ENCODE results near the gene PTPN2. TPM values are rescaled to one million over a fixed set of nuclear protein-coding genes. Genes with fewer than 3 reads are reported as not detected.

PTPN2 gene
- 10 to 100 TPM; 61.7 to 77.6 (median 65.2) TPM for total RNA-seq

GRCh38 chr18:12883684-12884405 lies at the start of gene PTPN2:
Gene PTPN2, minus strand, starts transcription at chr18:12884237. Its CDS starts 96 bp downstream, at chr18:12884141.
- DNase-seq (peak; percentile 88), ATAC-seq (peak; percentile 88 to 90)
- Mint-ChIP-seq H3K4me3 (peak within 1 kb of the TSS; percentile 97), H3K4me1 (ENCODE audit: low read depth) (peaks cover 59% of the 10 kb centered on the region), H3K36me3 (ENCODE audit: insufficient read depth) (peaks cover 5% of the 10 kb centered on the region), H3K9me3 (no peaks in the 10 kb centered on the region), H3K27me3 (ENCODE audit: low read depth) (no peaks in the 10 kb centered on the region)

- no peak overlapping the region for H3K4me3 Mint-ChIP-seq
- peaks cover 3% of the 10 kb centered on the region for H3K27me3 Mint-ChIP-seq (ENCODE audit: low read depth)
- H3K36me3 Mint-ChIP-seq (ENCODE audit: insufficient read depth) = no peaks in the 10 kb centered on the region
- ATAC-seq (no peak), DNase-seq (no peak)
- H3K4me1 Mint-ChIP-seq (ENCODE audit: low read depth) = peaks cover 4% of the 10 kb centered on the region
- no peaks in the 10 kb centered on the region for H3K9me3 Mint-ChIP-seq
Observed at GRCh38 chr18:12933327-12933726, 49.3 kb upstream of the PTPN2 start.

- Mint-ChIP-seq H3K4me1 (ENCODE audit: low read depth) (peaks cover 4% of the 10 kb centered on the region), H3K27me3 (ENCODE audit: low read depth) (peaks cover 3% of the 10 kb centered on the region), H3K9me3 (no peaks in the 10 kb centered on the region), H3K4me3 (no peak overlapping the region), H3K36me3 (ENCODE audit: insufficient read depth) (no peaks in the 10 kb centered on the region)
- no peak for ATAC-seq
- no peak for DNase-seq
Observed at GRCh38 chr18:12930908-12931307, 46.9 kb upstream of the PTPN2 start.

- peaks cover 3% of the 10 kb centered on the region for H3K27me3 Mint-ChIP-seq (ENCODE audit: low read depth)
- DNase-seq = no peak
- H3K9me3 Mint-ChIP-seq = no peaks in the 10 kb centered on the region
- H3K36me3 Mint-ChIP-seq (ENCODE audit: insufficient read depth) = no peaks in the 10 kb centered on the region
- H3K4me3 Mint-ChIP-seq = no peak overlapping the region
- H3K4me1 Mint-ChIP-seq (ENCODE audit: low read depth) = peaks cover 4% of the 10 kb centered on the region
- no peak for ATAC-seq
Observed at GRCh38 chr18:12930376-12930775, 46.3 kb upstream of the PTPN2 start.

GRCh38 chr18:12929477-12930083 lies 45.5 kb upstream of the PTPN2 start:
- Mint-ChIP-seq H3K27me3 (ENCODE audit: low read depth) (peaks cover 1% of the 10 kb centered on the region), H3K9me3 (no peaks in the 10 kb centered on the region), H3K4me1 (ENCODE audit: low read depth) (peaks cover 2% of the 10 kb centered on the region), H3K36me3 (ENCODE audit: insufficient read depth) (no peaks in the 10 kb centered on the region), H3K4me3 (no peak overlapping the region)
- DNase-seq = no peak
- no peak for ATAC-seq

- no peaks in the 10 kb centered on the region for H3K27me3 Mint-ChIP-seq (ENCODE audit: low read depth)
- H3K36me3 Mint-ChIP-seq (ENCODE audit: insufficient read depth) = no peaks in the 10 kb centered on the region
- H3K4me3 Mint-ChIP-seq = no peak overlapping the region
- ATAC-seq (no peak), DNase-seq (no peak)
- no peaks in the 10 kb centered on the region for H3K4me1 Mint-ChIP-seq (ENCODE audit: low read depth)
- H3K9me3 Mint-ChIP-seq = no peaks in the 10 kb centered on the region
Observed at GRCh38 chr18:12928641-12929040, 44.6 kb upstream of the PTPN2 start.

- no peak for DNase-seq
- Mint-ChIP-seq H3K9me3 (no peaks in the 10 kb centered on the region), H3K4me1 (ENCODE audit: low read depth) (no peaks in the 10 kb centered on the region), H3K4me3 (no peak overlapping the region), H3K27me3 (ENCODE audit: low read depth) (no peaks in the 10 kb centered on the region), H3K36me3 (ENCODE audit: insufficient read depth) (no peaks in the 10 kb centered on the region)
- no peak for ATAC-seq
Observed at GRCh38 chr18:12928206-12928605, 44.2 kb upstream of the PTPN2 start.

GRCh38 chr18:12924616-12925015 lies 40.6 kb upstream of the PTPN2 start:
- Mint-ChIP-seq H3K27me3 (ENCODE audit: low read depth) (no peaks in the 10 kb centered on the region), H3K4me1 (ENCODE audit: low read depth) (peaks cover 11% of the 10 kb centered on the region), H3K9me3 (no peaks in the 10 kb centered on the region), H3K4me3 (no peak overlapping the region), H3K36me3 (ENCODE audit: insufficient read depth) (no peaks in the 10 kb centered on the region)
- ATAC-seq (no peak), DNase-seq (no peak)

- peaks cover 12% of the 10 kb centered on the region for H3K4me1 Mint-ChIP-seq (ENCODE audit: low read depth)
- DNase-seq (no peak), ATAC-seq (no peak)
- no peaks in the 10 kb centered on the region for H3K27me3 Mint-ChIP-seq (ENCODE audit: low read depth)
- no peaks in the 10 kb centered on the region for H3K9me3 Mint-ChIP-seq
- H3K4me3 Mint-ChIP-seq = no peak overlapping the region
- no peaks in the 10 kb centered on the region for H3K36me3 Mint-ChIP-seq (ENCODE audit: insufficient read depth)
Observed at GRCh38 chr18:12922266-12922665, 38.2 kb upstream of the PTPN2 start.

GRCh38 chr18:12921178-12921577 lies 37.1 kb upstream of the PTPN2 start:
- DNase-seq (no peak), ATAC-seq (peak; percentile 92 to 95)
- peaks cover 12% of the 10 kb centered on the region for H3K4me1 Mint-ChIP-seq (ENCODE audit: low read depth)
- H3K4me3 Mint-ChIP-seq = peak overlapping the region; percentile 0
- no peaks in the 10 kb centered on the region for H3K27me3 Mint-ChIP-seq (ENCODE audit: low read depth)
- no peaks in the 10 kb centered on the region for H3K36me3 Mint-ChIP-seq (ENCODE audit: insufficient read depth)
- no peaks in the 10 kb centered on the region for H3K9me3 Mint-ChIP-seq

- no peak for DNase-seq
- Mint-ChIP-seq H3K9me3 (peaks cover 4% of the 10 kb centered on the region), H3K4me3 (no peak overlapping the region), H3K36me3 (ENCODE audit: insufficient read depth) (no peaks in the 10 kb centered on the region), H3K27me3 (ENCODE audit: low read depth) (no peaks in the 10 kb centered on the region), H3K4me1 (ENCODE audit: low read depth) (peaks cover 8% of the 10 kb centered on the region)
- ATAC-seq = no peak
Observed at GRCh38 chr18:12911929-12912703, 28.1 kb upstream of the PTPN2 start.

- H3K9me3 Mint-ChIP-seq = peaks cover 4% of the 10 kb centered on the region
- peaks cover 8% of the 10 kb centered on the region for H3K4me1 Mint-ChIP-seq (ENCODE audit: low read depth)
- peak overlapping the region; percentile 54 for H3K4me3 Mint-ChIP-seq
- DNase-seq = peak; percentile 42
- peak; percentile 86 to 93 for ATAC-seq
- H3K27me3 Mint-ChIP-seq (ENCODE audit: low read depth) = no peaks in the 10 kb centered on the region
- no peaks in the 10 kb centered on the region for H3K36me3 Mint-ChIP-seq (ENCODE audit: insufficient read depth)
Observed at GRCh38 chr18:12911025-12911928, 27.2 kb upstream of the PTPN2 start.

GRCh38 chr18:12908706-12909105 lies 24.7 kb upstream of the PTPN2 start:
- peaks cover 17% of the 10 kb centered on the region for H3K4me1 Mint-ChIP-seq (ENCODE audit: low read depth)
- DNase-seq (no peak), ATAC-seq (no peak)
- no peaks in the 10 kb centered on the region for H3K27me3 Mint-ChIP-seq (ENCODE audit: low read depth)
- peaks cover 4% of the 10 kb centered on the region for H3K9me3 Mint-ChIP-seq
- no peak overlapping the region for H3K4me3 Mint-ChIP-seq
- H3K36me3 Mint-ChIP-seq (ENCODE audit: insufficient read depth) = no peaks in the 10 kb centered on the region
